Measurements from ENCODE around the gene SLC13A3.

- no peak for TF ChIP-seq CTCF (IDR thresholded peaks at IDR 0.05)
- no peak for TF ChIP-seq EP300 (IDR thresholded peaks at IDR 0.05)
- no peak for TF ChIP-seq POLR2A (IDR thresholded peaks at IDR 0.05)
Measured at GRCh38 chr20:46543959-46544358, 107.3 kb downstream of the SLC13A3 start.

Data from ovary (tissue), 3 donors.